ENCODE results near the gene ZAP70.

GRCh38 chr2:97724946-97725688 lies 11.7 kb downstream of the ZAP70 start:
- TF ChIP-seq CTCF (IDR thresholded peaks at IDR 0.05) (no peak), POLR2A (IDR thresholded peaks at IDR 0.05) (no peak)
